ENCODE measurements around the gene POLD2.

DNA sequence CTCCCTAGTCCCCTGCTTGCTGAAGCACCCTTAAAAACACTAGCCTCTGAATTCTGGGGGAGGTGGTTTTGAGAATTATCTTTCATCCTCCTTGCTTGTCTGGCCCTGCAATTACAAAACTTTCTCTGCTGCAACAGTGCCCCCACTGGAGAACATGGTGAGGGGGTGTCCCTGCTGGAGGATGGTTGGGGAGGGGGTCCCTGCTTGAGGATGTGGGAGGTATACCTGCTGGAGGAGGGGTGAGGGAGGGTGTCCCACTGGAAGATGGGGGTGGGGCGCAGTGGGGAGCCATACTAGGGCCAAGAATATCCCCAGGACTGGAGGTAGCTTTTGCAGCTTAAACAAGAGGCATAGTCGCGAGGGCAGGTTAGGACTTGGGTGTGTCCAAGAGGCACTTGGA is 37.8 kb downstream of the POLD2 start:
- TF ChIP-seq CTCF (IDR thresholded peaks at IDR 0.05; ENCODE audit: low read depth, low read length) (peak; percentile 47), MYC (IDR thresholded peaks at IDR 0.05; ENCODE audit: low read depth, low read length) (no peak), POLR2A (IDR thresholded peaks at IDR 0.05; ENCODE audit: extremely low read depth, insufficient read length) (no peak)
- TF ChIP-seq, protein P1, sequence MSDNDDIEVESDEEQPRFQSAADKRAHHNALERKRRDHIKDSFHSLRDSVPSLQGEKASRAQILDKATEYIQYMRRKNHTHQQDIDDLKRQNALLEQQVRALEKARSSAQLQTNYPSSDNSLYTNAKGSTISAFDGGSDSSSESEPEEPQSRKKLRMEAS (IDR thresholded peaks at IDR 0.05; ENCODE audit: low read depth, low read length), result no peak

Measured in NB4 (cell line).